HEK293 (cell line): ENCODE measurements around the gene PARD3B.

Experiments
- CTCF ChIP-seq: fragments of 450-650 bp; formaldehyde crosslinking; IDR thresholded peaks from 2 replicates; pipeline ENCODE4 v1.5.1; 2016; ENCODE audit warnings: missing biosample characterization, missing genetic modification characterization
- ELK4 ChIP-seq: IDR thresholded peaks from 2 replicates; pipeline ENCODE4 v1.6.1; 2011; ENCODE audit warnings: mild to moderate bottlenecking, low read depth, low read length, borderline replicate concordance
- OVOL3 ChIP-seq: fragments of 450-650 bp; formaldehyde crosslinking; IDR thresholded peaks from 2 replicates; pipeline ENCODE4 v1.5.1; 2016; ENCODE audit warnings: missing biosample characterization, missing genetic modification characterization
- PRDM10 ChIP-seq: fragments of 450-650 bp; formaldehyde crosslinking; IDR thresholded peaks from 2 replicates; pipeline ENCODE4 v1.5.1; 2016; ENCODE audit warnings: missing biosample characterization, missing genetic modification characterization
- TCF7L2 ChIP-seq: IDR thresholded peaks from 2 replicates; pipeline ENCODE4 v1.6.1; 2011; ENCODE audit warnings: low read depth, mild to moderate bottlenecking, inconsistent platforms, low read length, moderate library complexity, borderline replicate concordance
- ZNF121 ChIP-seq: fragments of 450-650 bp; formaldehyde crosslinking; IDR thresholded peaks from 2 replicates; pipeline ENCODE4 v1.5.1; 2016; ENCODE audit warnings: missing biosample characterization, missing genetic modification characterization
- ZNF292 ChIP-seq: fragments of 450-650 bp; formaldehyde crosslinking; IDR thresholded peaks from 2 replicates; pipeline ENCODE4 v1.5.1; 2016; ENCODE audit warnings: low read depth, missing biosample characterization, missing genetic modification characterization, borderline replicate concordance
- ZNF561 ChIP-seq: fragments of 450-650 bp; IDR thresholded peaks from 2 replicates; pipeline ENCODE4 v1.5.1; 2018; ENCODE audit warnings: missing biosample characterization, missing genetic modification characterization, borderline replicate concordance
- ZNF654 ChIP-seq: fragments of 450-650 bp; formaldehyde crosslinking; IDR thresholded peaks from 2 replicates; pipeline ENCODE4 v1.5.1; 2016; ENCODE audit warnings: low read depth, missing biosample characterization, missing genetic modification characterization
- TF ChIP-seq, protein P1 (sequence below): fragments of 450-650 bp; formaldehyde crosslinking; IDR thresholded peaks from 2 replicates; pipeline ENCODE4 v1.5.1; 2016; ENCODE audit warnings: missing biosample characterization, missing genetic modification characterization
- TF ChIP-seq, protein P2 (sequence below): fragments of 450-650 bp; formaldehyde crosslinking; IDR thresholded peaks from 2 replicates; pipeline ENCODE4 v1.5.1; 2017; ENCODE audit warnings: missing biosample characterization, mild to moderate bottlenecking, missing genetic modification characterization, moderate library complexity

- TF ChIP-seq CTCF (tag by site-specific recombination), result no peak
- no peak for TF ChIP-seq ZNF121 (tag by site-specific recombination)
- no peak for TF ChIP-seq TCF7L2
- TF ChIP-seq PRDM10 (tag by site-specific recombination), result no peak
- TF ChIP-seq, protein P1, sequence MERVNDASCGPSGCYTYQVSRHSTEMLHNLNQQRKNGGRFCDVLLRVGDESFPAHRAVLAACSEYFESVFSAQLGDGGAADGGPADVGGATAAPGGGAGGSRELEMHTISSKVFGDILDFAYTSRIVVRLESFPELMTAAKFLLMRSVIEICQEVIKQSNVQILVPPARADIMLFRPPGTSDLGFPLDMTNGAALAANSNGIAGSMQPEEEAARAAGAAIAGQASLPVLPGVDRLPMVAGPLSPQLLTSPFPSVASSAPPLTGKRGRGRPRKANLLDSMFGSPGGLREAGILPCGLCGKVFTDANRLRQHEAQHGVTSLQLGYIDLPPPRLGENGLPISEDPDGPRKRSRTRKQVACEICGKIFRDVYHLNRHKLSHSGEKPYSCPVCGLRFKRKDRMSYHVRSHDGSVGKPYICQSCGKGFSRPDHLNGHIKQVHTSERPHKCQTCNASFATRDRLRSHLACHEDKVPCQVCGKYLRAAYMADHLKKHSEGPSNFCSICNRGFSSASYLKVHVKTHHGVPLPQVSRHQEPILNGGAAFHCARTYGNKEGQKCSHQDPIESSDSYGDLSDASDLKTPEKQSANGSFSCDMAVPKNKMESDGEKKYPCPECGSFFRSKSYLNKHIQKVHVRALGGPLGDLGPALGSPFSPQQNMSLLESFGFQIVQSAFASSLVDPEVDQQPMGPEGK (tag by site-specific recombination), result no peak
- no peak for TF ChIP-seq ELK4
- no peak for TF ChIP-seq OVOL3 (tag by site-specific recombination)
- TF ChIP-seq ZNF292 (tag by site-specific recombination), result no peak
- no peak for TF ChIP-seq ZNF654
- TF ChIP-seq ZNF561 (tag by site-specific recombination), result no peak
- TF ChIP-seq, protein P2, sequence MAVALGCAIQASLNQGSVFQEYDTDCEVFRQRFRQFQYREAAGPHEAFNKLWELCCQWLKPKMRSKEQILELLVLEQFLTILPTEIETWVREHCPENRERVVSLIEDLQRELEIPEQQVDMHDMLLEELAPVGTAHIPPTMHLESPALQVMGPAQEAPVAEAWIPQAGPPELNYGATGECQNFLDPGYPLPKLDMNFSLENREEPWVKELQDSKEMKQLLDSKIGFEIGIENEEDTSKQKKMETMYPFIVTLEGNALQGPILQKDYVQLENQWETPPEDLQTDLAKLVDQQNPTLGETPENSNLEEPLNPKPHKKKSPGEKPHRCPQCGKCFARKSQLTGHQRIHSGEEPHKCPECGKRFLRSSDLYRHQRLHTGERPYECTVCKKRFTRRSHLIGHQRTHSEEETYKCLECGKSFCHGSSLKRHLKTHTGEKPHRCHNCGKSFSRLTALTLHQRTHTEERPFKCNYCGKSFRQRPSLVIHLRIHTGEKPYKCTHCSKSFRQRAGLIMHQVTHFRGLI (tag by site-specific recombination), result no peak
Observed at GRCh38 chr2:204971206-204971907, 426.1 kb downstream of the PARD3B start.
